ENCODE data around the gene GLG1. TPM values are rescaled to one million over a fixed set of nuclear protein-coding genes. Genes with fewer than 3 reads are reported as not detected.

GLG1 gene
- total and polyA plus RNA-seq, 2 donors (not counting 3 experiments of a cell fraction or from before 2014, with no cell fraction given): 86.3 to 165 TPM

GRCh38 chr16:74626741-74627416, 20.0 kb upstream of the GLG1 start:
- Histone ChIP-seq H3K9me1 (replicated peaks; ENCODE audit: control insufficient read depth, extremely low read depth, insufficient read depth, low read length) (no peaks in the 10 kb centered on the region), H3K79me2 (ENCODE audit: control insufficient read depth, insufficient read depth, low read length) (no peaks in the 10 kb centered on the region), H4K20me1 (replicated peaks; ENCODE audit: control insufficient read depth, extremely low read depth, insufficient read depth, low read length) (no peaks in the 10 kb centered on the region), H3K27ac (ENCODE audit: insufficient read depth, low read depth, low read length) (no peak overlapping the region), H3K4me1 (ENCODE audit: control insufficient read depth, extremely low read depth, insufficient read depth, low read length) (no peaks in the 10 kb centered on the region), H3K4me3 (replicated peaks in 1 of 3; ENCODE audit: insufficient read depth in 1 of 3, low read depth in 1 of 3, low read length in 3 of 3) (no peak overlapping the region), H3K27me3 (ENCODE audit: control insufficient read depth in 2 of 2, insufficient read depth in 2 of 2, low read length in 2 of 2) (no peaks in the 10 kb centered on the region), H3K4me2 (ENCODE audit: insufficient read depth, low read length) (no peak overlapping the region), H3K9me3 (replicated peaks; ENCODE audit: control insufficient read depth, insufficient read depth, low read length) (no peaks in the 10 kb centered on the region), H3K9ac (replicated peaks; ENCODE audit: extremely low read depth, insufficient read depth, low read length) (no peak overlapping the region), H3K36me3 (ENCODE audit: control insufficient read depth in 2 of 2, extremely low read depth in 1 of 2, insufficient read depth in 2 of 2, low read length in 2 of 2) (peaks cover 31 to 45% of the 10 kb centered on the region in 2 experiments), H2AFZ (ENCODE audit: low read depth, low read length) (no peak overlapping the region)
- TF ChIP-seq EZH2 (IDR thresholded peaks at IDR 0.05; ENCODE audit: borderline replicate concordance, low read depth, low read length, severe bottlenecking) (no peak), GATA2 (IDR thresholded peaks at IDR 0.05; ENCODE audit: insufficient read depth, insufficient read length, low read depth, low read length) (no peak), JUN (IDR thresholded peaks at IDR 0.05; ENCODE audit: borderline replicate concordance, insufficient read depth, insufficient read length, low read depth) (no peak), FOS (IDR thresholded peaks at IDR 0.05; ENCODE audit: borderline replicate concordance, insufficient read depth, low read length) (no peak), POLR2A (IDR thresholded peaks at IDR 0.05; ENCODE audit: low read depth, low read length) (no peak), MAX (IDR thresholded peaks at IDR 0.05; ENCODE audit: insufficient read depth, insufficient read length) (no peak), MYC (IDR thresholded peaks at IDR 0.05; ENCODE audit: low read depth, low read length) (no peak), CTCF (IDR thresholded peaks at IDR 0.05; ENCODE audit: extremely low read depth in 1 of 2, insufficient read depth in 1 of 2, low read depth in 1 of 2, low read length in 2 of 2) (no peak), POLR2AphosphoS5 (IDR thresholded peaks at IDR 0.05; ENCODE audit: insufficient read depth, low read depth, low read length) (no peak)
- intact Hi-C loops (cut with micrococcal nuclease): no loop called here
- FAIRE-seq (no peak), DNase-seq (ENCODE audit: low read depth, low spot score) (no peak)
- ChIA-PET CTCF (no interaction called here), POLR2A (no interaction called here)
- dilution Hi-C loops (cut with MboI; ENCODE audit: extremely low pct_ligation_motif_present, low sequenced_read_pairs): no loop called here
- no TSS peak for BruUV-seq (replicated peaks)

All from endothelial cell of umbilical vein (primary cell).